ENCODE measurements around the gene RALGAPB. TPM values are rescaled to one million over a fixed set of nuclear protein-coding genes. Genes with fewer than 3 reads are reported as not detected.
"Not testable (repeated sequence)": the region's sequence is repeated elsewhere in the genome, so short reads cannot be mapped to it uniquely, and the experiment has no call there.

Gene RALGAPB
- total and polyA plus RNA-seq, 2 donors: 15.0 to 52.5 TPM

DNA sequence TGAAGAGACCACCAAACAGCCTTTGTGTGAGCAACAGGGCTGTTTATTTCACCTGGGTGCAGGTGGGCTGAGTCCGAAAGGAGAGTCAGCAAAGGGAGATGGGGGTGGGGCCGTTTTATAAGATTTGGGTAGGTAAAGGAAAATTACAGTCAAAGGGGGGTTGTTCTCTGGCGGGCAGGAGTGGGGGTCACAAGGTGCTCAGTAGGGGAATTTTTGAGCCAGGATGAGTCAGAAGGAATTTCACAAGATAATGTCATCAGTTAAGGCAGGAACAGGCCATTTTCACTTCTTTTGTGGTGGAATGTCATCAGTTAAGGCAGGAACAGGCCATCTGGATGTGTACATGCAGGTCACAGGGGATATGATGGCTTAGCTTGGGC, 119.8 kb downstream of the RALGAPB start:
- not testable (repeated sequence) for H3K27ac ChIP-seq (ENCODE audit: low read depth); H3K36me3 ChIP-seq (ENCODE audit: insufficient read depth); DNase-seq (ENCODE audit: extremely low spot score); H3K4me1 ChIP-seq (ENCODE audit: insufficient read depth); H3K4me3 ChIP-seq (ENCODE audit: low read depth, low read length)
- WGBS: 69% methylated on average over 3 of the region's 3 CpGs

- DNase-seq (ENCODE audit: extremely low spot score); H3K27ac ChIP-seq (ENCODE audit: low read depth); H3K36me3 ChIP-seq (ENCODE audit: insufficient read depth); H3K4me3 ChIP-seq (ENCODE audit: low read depth, low read length); H3K4me1 ChIP-seq (ENCODE audit: insufficient read depth): not testable (repeated sequence)
- 75% methylated on average over 12 of the region's 12 CpGs for WGBS
Measured at GRCh38 chr20:38594281-38594680, 121.6 kb downstream of the RALGAPB start.

DNA sequence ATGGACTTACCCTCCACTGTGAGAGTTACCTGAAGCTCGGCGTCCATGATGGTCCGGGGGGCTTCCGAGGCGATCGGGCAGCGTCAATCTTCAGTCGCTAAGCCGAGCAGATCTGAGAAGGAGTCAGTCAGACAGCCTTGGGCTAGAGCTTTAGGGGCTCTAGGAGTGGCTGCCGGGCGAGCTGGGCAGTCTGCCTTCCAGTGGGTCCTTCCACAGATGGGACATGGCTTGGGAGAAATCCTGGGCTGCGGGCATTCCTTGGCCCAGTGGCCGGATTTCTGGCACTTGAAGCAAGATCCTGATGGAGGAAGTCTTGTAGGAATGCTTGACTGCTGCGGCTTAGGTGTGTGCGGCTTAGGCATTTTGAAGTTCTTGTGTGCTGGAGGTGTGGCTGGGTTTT, 123.2 kb downstream of the RALGAPB start:
- not testable (repeated sequence) for DNase-seq (ENCODE audit: extremely low spot score); H3K4me1 ChIP-seq (ENCODE audit: insufficient read depth); H3K36me3 ChIP-seq (ENCODE audit: insufficient read depth); H3K27ac ChIP-seq (ENCODE audit: low read depth); H3K4me3 ChIP-seq (ENCODE audit: low read depth, low read length)
- WGBS: 89% methylated on average over 15 of the region's 15 CpGs

- H3K27ac ChIP-seq (ENCODE audit: low read depth): no peak overlapping the region
- no peaks in the 10 kb centered on the region for H3K4me1 ChIP-seq (ENCODE audit: insufficient read depth)
- no peaks in the 10 kb centered on the region for H3K36me3 ChIP-seq (ENCODE audit: insufficient read depth)
- no peak for DNase-seq (ENCODE audit: extremely low spot score)
- H3K4me3 ChIP-seq (ENCODE audit: low read depth, low read length): no peak overlapping the region
- 35% methylated on average over 9 of the region's 9 CpGs for WGBS
Measured at GRCh38 chr20:38599410-38599882, 126.8 kb downstream of the RALGAPB start.

- no peak for DNase-seq (ENCODE audit: extremely low spot score)
- no peak overlapping the region for H3K27ac ChIP-seq (ENCODE audit: low read depth)
- 97% methylated on average over 1 of the region's 1 CpG for WGBS
- no peaks in the 10 kb centered on the region for H3K4me1 ChIP-seq (ENCODE audit: insufficient read depth)
- no peak overlapping the region for H3K4me3 ChIP-seq (ENCODE audit: low read depth, low read length)
- H3K36me3 ChIP-seq (ENCODE audit: insufficient read depth): no peaks in the 10 kb centered on the region
Measured at GRCh38 chr20:38600057-38600456, 127.4 kb downstream of the RALGAPB start.

GRCh38 chr20:38601216-38602184, 128.9 kb downstream of the RALGAPB start, which contains the start of gene ARHGAP40:
Gene ARHGAP40 (plus strand): TSS chr20:38601809.
- Histone ChIP-seq H3K36me3 (ENCODE audit: insufficient read depth) (no peaks in the 10 kb centered on the region), H3K4me3 (ENCODE audit: low read depth, low read length) (no peak within 1 kb of the TSS), H3K4me1 (ENCODE audit: insufficient read depth) (no peaks in the 10 kb centered on the region), H3K27ac (ENCODE audit: low read depth) (no peak within 1 kb of the TSS)
- DNase-seq (ENCODE audit: extremely low spot score): no peak
- WGBS: 9% methylated on average over 42 of the region's 42 CpGs

GRCh38 chr20:38602185-38602581, 129.5 kb downstream of the RALGAPB start:
- H3K4me1 ChIP-seq (ENCODE audit: insufficient read depth): no peaks in the 10 kb centered on the region
- WGBS: 38% methylated on average over 5 of the region's 5 CpGs
- H3K27ac ChIP-seq (ENCODE audit: low read depth): no peak overlapping the region
- no peak overlapping the region for H3K4me3 ChIP-seq (ENCODE audit: low read depth, low read length)
- H3K36me3 ChIP-seq (ENCODE audit: insufficient read depth): no peaks in the 10 kb centered on the region
- no peak for DNase-seq (ENCODE audit: extremely low spot score)

DNA sequence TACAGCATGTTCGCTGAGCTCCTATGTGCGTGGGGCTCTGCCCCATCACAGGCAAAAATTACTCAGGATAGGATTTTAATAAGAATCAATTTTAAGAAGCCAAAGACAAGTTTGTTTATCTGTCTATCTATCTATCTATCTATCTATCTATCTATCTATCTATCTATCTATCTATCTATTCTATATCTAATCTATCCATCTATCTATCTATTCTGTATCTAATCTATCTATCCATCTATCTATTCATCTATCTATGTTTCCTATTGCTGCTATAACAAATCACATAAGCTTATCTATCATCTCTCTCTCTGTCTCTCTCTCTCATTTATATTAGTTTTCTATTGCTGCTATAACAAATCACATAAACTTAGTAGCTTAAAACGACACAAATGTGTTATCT, 130.6 kb downstream of the RALGAPB start:
- Histone ChIP-seq H3K4me3 (ENCODE audit: low read depth, low read length) (no peak overlapping the region), H3K36me3 (ENCODE audit: insufficient read depth) (no peaks in the 10 kb centered on the region), H3K4me1 (ENCODE audit: insufficient read depth) (no peaks in the 10 kb centered on the region), H3K27ac (ENCODE audit: low read depth) (no peak overlapping the region)
- WGBS: 76% methylated on average over 3 of the region's 3 CpGs
- DNase-seq (ENCODE audit: extremely low spot score): no peak

GRCh38 chr20:38604873-38605303, 132.2 kb downstream of the RALGAPB start:
- Histone ChIP-seq H3K4me3 (ENCODE audit: low read depth, low read length) (no peak overlapping the region), H3K36me3 (ENCODE audit: insufficient read depth) (no peaks in the 10 kb centered on the region), H3K27ac (ENCODE audit: low read depth) (no peak overlapping the region), H3K4me1 (ENCODE audit: insufficient read depth) (no peaks in the 10 kb centered on the region)
- 36% methylated on average over 4 of the region's 4 CpGs for WGBS
- no peak for DNase-seq (ENCODE audit: extremely low spot score)

DNA sequence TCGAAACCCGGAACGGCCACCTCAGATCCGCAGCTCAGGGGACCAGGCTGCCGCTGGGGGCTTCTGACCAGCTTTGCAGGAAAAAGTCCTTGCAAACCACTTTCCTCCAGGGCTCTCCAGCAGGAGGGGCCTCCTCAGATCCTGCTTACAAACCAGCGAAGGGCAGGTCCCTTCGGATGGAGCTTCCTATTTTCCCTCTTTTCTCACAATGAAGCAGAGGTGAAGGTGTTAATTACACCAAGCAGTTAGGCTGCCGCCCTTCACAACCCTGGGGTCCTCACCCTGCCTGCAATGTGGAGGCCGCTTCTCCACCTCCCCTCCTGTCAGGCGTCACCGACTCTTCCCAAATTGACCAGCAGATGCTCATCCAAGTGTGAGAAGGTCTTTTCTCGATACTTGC, 134.7 kb downstream of the RALGAPB start:
- Histone ChIP-seq H3K4me3 (ENCODE audit: low read depth, low read length) (no peak overlapping the region), H3K4me1 (ENCODE audit: insufficient read depth) (no peaks in the 10 kb centered on the region), H3K27ac (ENCODE audit: low read depth) (no peak overlapping the region), H3K36me3 (ENCODE audit: insufficient read depth) (no peaks in the 10 kb centered on the region)
- WGBS: 31% methylated on average over 12 of the region's 12 CpGs
- no peak for DNase-seq (ENCODE audit: extremely low spot score)

DNA sequence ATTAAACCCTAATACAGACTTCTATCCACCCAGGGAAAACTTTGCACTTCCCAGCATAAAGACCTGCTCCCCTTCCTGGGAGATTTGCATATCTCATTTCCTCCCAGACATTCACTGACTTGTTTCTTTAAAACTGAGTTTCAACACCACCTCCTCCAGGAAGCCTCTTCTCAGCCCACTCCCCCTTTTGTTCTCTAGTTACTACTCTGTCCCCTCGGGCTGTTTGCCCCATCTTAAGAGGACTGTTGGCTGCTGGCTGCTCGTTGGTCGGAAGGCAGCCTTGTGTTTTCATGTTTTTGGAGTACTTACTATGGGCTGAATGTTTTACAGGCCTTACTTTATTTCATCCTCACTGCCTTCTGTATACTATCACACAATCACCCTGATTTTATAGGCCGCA, 135.5 kb downstream of the RALGAPB start:
- DNase-seq (ENCODE audit: extremely low spot score): no peak
- WGBS: 66% methylated on average over 4 of the region's 4 CpGs
- H3K27ac ChIP-seq (ENCODE audit: low read depth): no peak overlapping the region

GRCh38 chr20:38609815-38610214, 137.2 kb downstream of the RALGAPB start:
- WGBS: 64% methylated on average over 4 of the region's 4 CpGs
- Histone ChIP-seq H3K4me1 (ENCODE audit: insufficient read depth) (no peaks in the 10 kb centered on the region), H3K36me3 (ENCODE audit: insufficient read depth) (no peaks in the 10 kb centered on the region), H3K4me3 (ENCODE audit: low read depth, low read length) (no peak overlapping the region), H3K27ac (ENCODE audit: low read depth) (no peak overlapping the region)
- no peak for DNase-seq (ENCODE audit: extremely low spot score)

More for the DNA sequence above, 135.5 kb downstream of the RALGAPB start:
- no peaks in the 10 kb centered on the region for H3K36me3 ChIP-seq (ENCODE audit: insufficient read depth)
- no peak overlapping the region for H3K4me3 ChIP-seq (ENCODE audit: low read depth, low read length)
- no peaks in the 10 kb centered on the region for H3K4me1 ChIP-seq (ENCODE audit: insufficient read depth)

DNA sequence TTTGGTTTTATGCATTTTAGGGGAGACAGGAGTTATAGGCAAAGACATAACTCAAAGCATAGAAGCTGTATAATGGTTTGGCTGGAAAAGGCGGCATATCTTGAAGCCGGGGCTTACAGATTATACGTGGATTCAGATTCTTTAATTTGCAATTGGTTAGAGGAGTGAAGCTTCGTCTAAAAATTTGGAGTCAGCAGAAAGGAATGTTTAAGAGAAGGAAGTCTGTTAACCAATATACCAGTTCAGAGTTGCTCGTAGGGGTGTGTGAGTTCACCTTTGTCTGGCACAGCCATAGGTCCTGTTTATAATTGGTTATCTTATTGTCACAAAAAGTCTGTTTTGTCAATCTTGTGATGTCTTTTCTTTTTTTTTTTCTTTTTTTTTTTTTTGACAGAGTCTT, 137.9 kb downstream of the RALGAPB start:
- 63% methylated on average over 5 of the region's 5 CpGs for WGBS
- no peaks in the 10 kb centered on the region for H3K36me3 ChIP-seq (ENCODE audit: insufficient read depth)
- no peak overlapping the region for H3K4me3 ChIP-seq (ENCODE audit: low read depth, low read length)
- no peak for DNase-seq (ENCODE audit: extremely low spot score)
- H3K27ac ChIP-seq (ENCODE audit: low read depth): no peak overlapping the region
- no peaks in the 10 kb centered on the region for H3K4me1 ChIP-seq (ENCODE audit: insufficient read depth)

DNA sequence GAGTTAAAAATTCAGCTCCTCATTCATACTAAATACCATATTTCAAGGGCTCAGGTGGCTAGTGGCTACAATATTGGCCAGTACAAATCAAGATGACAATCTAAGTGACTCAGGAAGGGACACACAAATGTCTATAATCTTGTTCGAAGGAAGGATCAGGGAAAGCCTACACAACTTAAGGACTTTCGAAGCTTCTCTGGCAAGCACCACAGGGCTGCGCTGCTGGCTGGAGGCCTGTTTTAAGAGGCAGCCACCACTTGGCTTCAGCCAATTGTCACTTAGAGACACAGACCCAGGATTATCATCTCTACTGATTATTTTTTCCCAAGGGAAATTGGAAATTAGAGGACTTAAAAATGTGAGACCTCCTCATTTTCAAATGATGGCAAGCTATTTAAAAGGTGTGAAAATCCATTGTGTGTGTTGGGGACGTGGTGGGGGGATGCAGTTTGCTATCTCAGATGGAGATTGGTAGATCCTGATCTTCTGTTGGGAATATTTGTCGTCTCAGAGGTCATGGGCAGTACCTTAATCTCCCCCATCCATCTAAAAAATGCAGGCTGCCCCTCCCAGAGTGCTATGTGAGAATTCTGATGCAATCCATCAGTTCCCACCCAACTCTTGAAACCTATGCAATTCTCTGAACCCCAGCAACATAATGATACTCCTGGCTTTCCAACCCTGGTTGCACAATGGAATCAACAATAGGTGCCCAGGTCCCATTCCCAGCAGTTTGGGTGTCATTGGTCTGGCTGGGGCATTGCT, 140.3 kb downstream of the RALGAPB start:
- Histone ChIP-seq H3K4me3 (ENCODE audit: low read depth, low read length) (no peak overlapping the region), H3K4me1 (ENCODE audit: insufficient read depth) (no peaks in the 10 kb centered on the region), H3K36me3 (ENCODE audit: insufficient read depth) (no peaks in the 10 kb centered on the region), H3K27ac (ENCODE audit: low read depth) (no peak overlapping the region)
- WGBS: 60% methylated on average over 5 of the region's 5 CpGs
- DNase-seq (ENCODE audit: extremely low spot score): no peak
